GM19328 (cell line): ENCODE data around the gene GHITM.

Experiments
- ATAC-seq: cut with Tn5 transposase; IDR thresholded peaks from one replicate; pipeline ENCODE4 v1.9.1; 2021; ENCODE audit warnings: mild to moderate bottlenecking, moderate library complexity; ENCODE audit not compliant: unreplicated experiment

Gene GHITM

DNA sequence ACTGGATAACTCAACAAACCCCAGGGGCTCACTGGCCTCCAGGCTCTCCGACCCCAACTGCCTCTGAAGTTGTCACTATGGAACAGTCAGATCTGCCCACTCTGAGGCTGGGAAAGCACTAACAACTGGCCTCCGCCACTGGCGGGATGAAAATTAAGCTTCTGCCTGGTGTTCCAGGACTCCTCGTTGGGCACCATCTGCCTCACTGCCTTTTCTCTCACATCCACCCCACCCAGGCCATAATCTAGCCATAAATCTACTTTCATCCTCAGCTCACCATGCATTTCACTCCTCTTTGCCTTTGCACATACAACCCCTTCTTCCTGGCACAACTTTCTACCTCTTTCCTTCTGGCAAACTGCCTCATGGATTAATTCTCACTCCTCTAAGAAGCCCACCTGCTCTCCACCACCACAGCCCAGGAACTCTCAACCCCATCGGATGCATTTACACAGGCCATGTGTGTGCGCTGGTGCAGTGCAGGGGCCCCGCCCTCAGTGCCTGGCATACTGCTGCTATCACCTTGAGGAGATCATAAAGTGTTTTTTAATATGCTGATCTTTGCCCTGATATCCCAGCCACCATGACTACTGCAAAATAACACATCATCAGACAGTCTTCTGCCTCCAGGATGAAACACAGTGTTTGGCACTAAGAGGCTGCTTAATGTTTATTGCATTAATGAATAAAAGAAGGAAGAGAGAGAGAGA lies 59.1 kb downstream of the GHITM start:
- ATAC-seq: no peak

DNA sequence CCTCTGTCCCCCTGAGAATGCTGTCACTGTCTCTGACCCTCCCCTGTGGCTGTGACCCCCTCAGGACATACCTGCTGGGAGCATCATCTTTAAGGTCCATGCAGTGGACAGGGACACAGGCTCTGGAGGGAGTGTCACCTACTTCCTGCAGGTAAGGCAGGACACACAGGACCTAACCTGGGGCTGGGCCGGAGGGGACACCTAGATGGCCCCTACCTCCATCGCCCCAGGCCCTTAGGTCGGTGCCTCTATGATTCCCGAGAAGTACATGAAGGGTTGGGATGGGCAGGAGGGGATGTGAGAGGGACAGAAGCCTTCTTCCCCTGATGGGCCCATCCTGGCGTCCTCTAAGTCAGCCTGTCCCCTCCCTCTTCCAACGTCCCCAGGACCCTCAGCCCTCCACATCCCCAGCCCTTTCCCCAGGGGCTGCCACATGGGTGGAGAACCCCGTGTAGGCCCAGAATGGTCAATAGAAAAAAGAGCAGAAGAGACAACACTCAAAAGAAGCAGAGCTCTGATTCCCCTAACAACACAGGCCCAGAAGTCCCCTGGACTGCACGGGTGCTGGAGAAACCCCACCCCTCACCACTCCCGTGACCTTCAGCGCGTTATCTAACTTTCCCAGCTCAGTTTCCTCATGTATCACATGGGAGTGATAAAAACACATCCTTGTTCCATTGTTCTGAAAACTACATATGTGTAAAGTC lies 61.4 kb downstream of the GHITM start:
- ATAC-seq: no peak

DNA sequence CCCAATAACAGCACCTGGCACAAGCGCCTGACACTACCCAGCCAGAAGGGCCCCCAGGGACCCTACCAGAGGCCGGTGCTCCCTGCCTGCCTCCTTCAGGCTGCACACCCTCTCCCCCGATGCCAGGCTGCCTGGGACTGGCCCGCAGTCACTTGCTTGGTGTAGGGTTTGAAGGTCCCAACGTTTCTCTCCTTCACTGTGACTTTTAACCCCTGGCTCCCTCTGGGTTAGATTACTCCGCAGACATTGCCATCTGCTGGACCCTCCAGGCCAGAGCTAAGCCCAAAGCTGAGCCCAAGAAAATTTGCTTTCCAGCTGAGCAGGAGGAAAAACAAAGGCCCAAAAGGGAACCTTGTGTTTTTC lies 61.9 kb downstream of the GHITM start:
- no peak for ATAC-seq

DNA sequence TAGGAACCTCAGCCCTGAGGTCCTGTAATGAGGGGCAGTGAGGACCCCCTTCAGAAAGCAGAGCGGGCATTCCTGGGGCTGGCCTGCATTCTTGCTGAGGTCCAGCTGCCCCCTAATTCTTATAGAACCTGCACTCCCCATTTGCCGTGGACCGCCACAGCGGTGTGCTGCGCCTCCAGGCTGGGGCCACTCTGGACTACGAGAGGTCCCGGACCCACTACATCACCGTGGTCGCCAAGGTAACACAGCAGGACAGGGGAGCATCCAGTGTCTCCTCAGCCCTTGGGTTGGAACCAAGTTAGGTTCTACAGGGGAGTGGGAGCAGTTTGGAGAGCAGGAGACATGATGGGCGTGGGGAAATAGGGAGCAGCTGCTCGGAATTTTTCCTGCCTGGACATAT lies 62.4 kb downstream of the GHITM start:
- ATAC-seq: no peak

DNA sequence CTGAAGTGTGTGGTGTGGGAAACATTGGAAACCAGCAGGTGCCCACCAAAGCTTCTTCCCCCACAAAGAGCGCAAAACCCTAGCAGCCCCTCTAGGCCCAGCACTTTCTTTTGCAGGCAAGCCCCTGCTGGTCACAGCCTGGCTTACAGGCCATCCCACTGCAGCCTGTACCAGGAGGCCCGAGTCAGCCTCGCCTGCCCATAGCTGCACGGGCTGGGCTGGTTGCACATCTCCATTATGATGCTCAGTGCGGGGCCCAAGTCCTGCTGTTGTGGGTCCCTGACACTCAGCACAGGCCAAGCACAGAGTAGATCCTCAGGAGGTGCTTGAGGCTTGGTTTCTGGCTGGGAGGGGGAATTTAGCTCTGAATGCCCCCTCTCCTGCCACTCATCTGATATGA lies 63.0 kb downstream of the GHITM start:
- no peak for ATAC-seq
